ENCODE results near the gene PPARG.

PPARG gene

GRCh38 chr3:12472796-12473195 is 183.9 kb downstream of the PPARG start:
- Histone ChIP-seq H3K36me3 (replicated peaks; ENCODE audit: insufficient read depth, low read length) (no peaks in the 10 kb centered on the region), H3K9me2 (replicated peaks; ENCODE audit: insufficient read depth, low read length) (no peaks in the 10 kb centered on the region), H3K9ac (ENCODE audit: low read length) (no peak overlapping the region), H4K20me1 (ENCODE audit: insufficient read depth, low read length) (no peaks in the 10 kb centered on the region), H3K79me2 (ENCODE audit: low read length) (no peaks in the 10 kb centered on the region), H3F3A (ENCODE audit: insufficient read depth, low read length) (no peaks in the 10 kb centered on the region), H2AFZ (ENCODE audit: low read length) (no peak overlapping the region), H3K4me3 (ENCODE audit: low read length) (no peak overlapping the region), H3K4me2 (ENCODE audit: low read depth, low read length) (no peak overlapping the region), H3K4me1 (ENCODE audit: low read length) (no peaks in the 10 kb centered on the region), H3K9me3 (replicated peaks; ENCODE audit: insufficient read depth, low read length) (no peaks in the 10 kb centered on the region), H3K27ac (ENCODE audit: low read length) (no peak overlapping the region), H3K27me3 (replicated peaks; ENCODE audit: insufficient read depth, low read length) (no peaks in the 10 kb centered on the region)
- no peak for DNase-seq
- TF ChIP-seq EZH2phosphoT487 (IDR thresholded peaks at IDR 0.05; ENCODE audit: low read length) (no peak), EZH2 (optimal IDR thresholded peaks at IDR 0.05; ENCODE audit: low read depth, low read length) (no peak), CTCF (IDR thresholded peaks at IDR 0.05; ENCODE audit: low read length) (no peak)

- DNase-seq = no peak
These were observed 184.6 kb downstream of the PPARG start for GRCh38 chr3:12473511-12473910.

GRCh38 chr3:12476238-12476897 is 187.5 kb downstream of the PPARG start:
- H3K4me3 ChIP-seq (ENCODE audit: low read length) = no peak overlapping the region
- no peak for TF ChIP-seq EZH2phosphoT487 (IDR thresholded peaks at IDR 0.05; ENCODE audit: low read length)
- no peak for TF ChIP-seq EZH2 (optimal IDR thresholded peaks at IDR 0.05; ENCODE audit: low read depth, low read length)
- no peak for TF ChIP-seq CTCF (IDR thresholded peaks at IDR 0.05; ENCODE audit: low read length)
- no peaks in the 10 kb centered on the region for H4K20me1 ChIP-seq (ENCODE audit: insufficient read depth, low read length)
- no peak for DNase-seq
- no peaks in the 10 kb centered on the region for H3K9me3 ChIP-seq (replicated peaks; ENCODE audit: insufficient read depth, low read length)
- H3K79me2 ChIP-seq (ENCODE audit: low read length) = no peaks in the 10 kb centered on the region
- H3K27me3 ChIP-seq (replicated peaks; ENCODE audit: insufficient read depth, low read length) = no peaks in the 10 kb centered on the region
- H3K36me3 ChIP-seq (replicated peaks; ENCODE audit: insufficient read depth, low read length) = no peaks in the 10 kb centered on the region
- H3K9me2 ChIP-seq (replicated peaks; ENCODE audit: insufficient read depth, low read length) = no peaks in the 10 kb centered on the region
- H3K27ac ChIP-seq (ENCODE audit: low read length) = no peak overlapping the region
- no peak overlapping the region for H3K9ac ChIP-seq (ENCODE audit: low read length)
- no peaks in the 10 kb centered on the region for H3K4me1 ChIP-seq (ENCODE audit: low read length)
- H2AFZ ChIP-seq (ENCODE audit: low read length) = no peak overlapping the region
- H3K4me2 ChIP-seq (ENCODE audit: low read depth, low read length) = no peak overlapping the region
- H3F3A ChIP-seq (ENCODE audit: insufficient read depth, low read length) = no peaks in the 10 kb centered on the region

More at GRCh38 chr3:12473511-12473910, 184.6 kb downstream of the PPARG start:
- Histone ChIP-seq H2AFZ (ENCODE audit: low read length) (no peak overlapping the region), H3K27me3 (replicated peaks; ENCODE audit: insufficient read depth, low read length) (no peaks in the 10 kb centered on the region), H3K4me2 (ENCODE audit: low read depth, low read length) (no peak overlapping the region), H3F3A (ENCODE audit: insufficient read depth, low read length) (no peaks in the 10 kb centered on the region), H3K79me2 (ENCODE audit: low read length) (no peaks in the 10 kb centered on the region), H3K4me1 (ENCODE audit: low read length) (no peaks in the 10 kb centered on the region), H3K4me3 (ENCODE audit: low read length) (no peak overlapping the region), H3K36me3 (replicated peaks; ENCODE audit: insufficient read depth, low read length) (no peaks in the 10 kb centered on the region), H3K9ac (ENCODE audit: low read length) (no peak overlapping the region), H3K9me2 (replicated peaks; ENCODE audit: insufficient read depth, low read length) (no peaks in the 10 kb centered on the region), H3K9me3 (replicated peaks; ENCODE audit: insufficient read depth, low read length) (no peaks in the 10 kb centered on the region), H4K20me1 (ENCODE audit: insufficient read depth, low read length) (no peaks in the 10 kb centered on the region), H3K27ac (ENCODE audit: low read length) (no peak overlapping the region)
- TF ChIP-seq EZH2 (optimal IDR thresholded peaks at IDR 0.05; ENCODE audit: low read depth, low read length) = no peak
- TF ChIP-seq CTCF (IDR thresholded peaks at IDR 0.05; ENCODE audit: low read length) = no peak

All from MM.1S (cell line).